Articular chondrocyte of knee joint (primary cell): Measurements from ENCODE around the gene TACC3. TPM values are rescaled to one million over a fixed set of nuclear protein-coding genes. Genes with fewer than 3 reads are reported as not detected.

Source experiments
- small RNA-seq: library from RNA; depleted of rRNA; stranded (forward); fragments of <200 nt; gene quantifications from one replicate; pipeline ENCODE3, GENCODE V24; 2012
- total RNA-seq: library from RNA; depleted of rRNA; stranded (reverse); fragments of >200 nt; gene quantifications from 2 replicates; pipeline ENCODE4 v1.2.3, GENCODE V29; 2012

The TACC3 gene
- 9.9 and 13.1 TPM in 2 replicates for total RNA-seq

GRCh38 chr4:1721003-1721665 is at the start of gene TACC3, which contains the start of gene TMEM129:
TSS of gene TACC3 (plus strand) at chr4:1721521. CDS start at chr4:1723422, 1,901 bp downstream.
TSS of gene TMEM129 (minus strand) at chr4:1721323. CDS start at chr4:1720837, 486 bp downstream.

GRCh38 chr4:1683736-1684505 is 37.4 kb upstream of the TACC3 start, which contains the start of gene FAM53A:
TSS of gene FAM53A (minus strand) at chr4:1684313. CDS start at chr4:1668741, 15,572 bp downstream.

GRCh38 chr4:1712216-1713002 is 8.9 kb upstream of the TACC3 start, which contains the start of gene SLBP:
TSS of gene SLBP (minus strand) at chr4:1712319. CDS start at chr4:1712188, 131 bp downstream.

DNA sequence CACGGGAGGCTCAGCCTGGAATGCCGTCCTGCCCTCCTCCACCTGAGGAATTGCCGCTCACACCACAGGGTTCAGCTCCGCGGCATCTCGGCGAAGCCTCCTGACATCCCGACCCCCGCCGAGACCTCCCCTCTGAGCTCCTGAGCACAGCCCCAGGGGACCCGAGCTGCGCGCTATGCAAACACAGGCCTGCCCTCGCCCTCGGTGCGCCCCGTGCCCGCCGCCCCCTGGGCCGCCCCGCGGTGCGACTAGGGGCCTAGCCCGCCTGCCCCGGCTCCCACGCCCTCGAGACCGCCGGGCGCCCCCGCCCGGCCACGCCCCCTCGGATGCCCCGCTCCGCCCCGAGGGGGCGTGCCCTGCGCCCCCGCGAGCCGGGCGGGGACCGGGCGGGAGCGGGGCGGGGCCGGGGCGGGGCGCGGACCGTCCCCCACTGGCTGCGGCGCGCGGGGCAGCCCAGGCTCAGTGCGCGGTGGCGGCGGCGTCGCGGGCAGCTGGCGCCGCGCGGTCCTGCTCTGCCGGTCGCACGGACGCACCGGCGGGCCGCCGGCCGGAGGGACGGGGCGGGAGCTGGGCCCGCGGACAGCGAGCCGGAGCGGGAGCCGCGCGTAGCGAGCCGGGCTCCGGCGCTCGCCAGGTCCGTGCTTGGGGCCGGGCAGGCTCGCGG is 71.6 kb downstream of the TACC3 start, which contains the start of gene FGFR3:
FGFR3 (plus strand) TSS at position 462 of the 664 bp plus-strand sequence. CDS start 642 bp downstream, outside the sequence.

Small RNA genes lying within 50 kb of the gene (small RNA-seq; reads per million reads assigned to genes)
- not detected for gene RF00019

Other genes starting within 250 kb of the TACC3 start
- gene FAM53A, start 37.2 kb upstream of the TACC3 start, total RNA-seq = 2.3 and 3.0 TPM in 2 replicates
- gene SLBP, start 9.2 kb upstream of the TACC3 start, total RNA-seq = 61.5 and 71.1 TPM in 2 replicates
- 22.2 and 22.5 TPM in 2 replicates for gene TMEM129, start 198 bp upstream of the TACC3 start, total RNA-seq
- 0.39 and 1.4 TPM in 2 replicates for gene FGFR3, start 71.8 kb downstream of the TACC3 start, total RNA-seq
- 43.5 and 52.1 TPM in 2 replicates for gene LETM1, start 134.6 kb downstream of the TACC3 start, total RNA-seq
- 70.0 and 73.3 TPM in 2 replicates for gene NSD2, start 149.9 kb downstream of the TACC3 start, total RNA-seq